ENCODE results near the gene FGFR1OP2. TPM values are rescaled to one million over a fixed set of nuclear protein-coding genes. Genes with fewer than 3 reads are reported as not detected.
"Not testable (repeated sequence)": the region's sequence is repeated elsewhere in the genome, so short reads cannot be mapped to it uniquely, and the experiment has no call there.

Gene FGFR1OP2
- total RNA-seq, 2 donors from 2014 or later, result 24.6 to 31.5 TPM

- no peak for DNase-seq
- ATAC-seq, result no peak
- intact Hi-C loops (cut with DNase I, micrococcal nuclease), result loop anchor here in 1 of 2 donors (5.0 kb wide), 1 partner anchor 73 kb away; the partner anchor contains the start of gene TM7SF3
These were observed 1.0 kb downstream of the FGFR1OP2 start for GRCh38 chr12:26939192-26939832.

- intact Hi-C loops (cut with DNase I, micrococcal nuclease), result loop anchor here in 1 of 2 donors (5.0 kb wide), 1 partner anchor 72 kb away; the partner anchor contains the start of gene TM7SF3
- ATAC-seq (no peak), DNase-seq (no peak)
These were observed 1.7 kb downstream of the FGFR1OP2 start for GRCh38 chr12:26939953-26940352.

GRCh38 chr12:26940516-26941214 lies 2.4 kb downstream of the FGFR1OP2 start:
- no peak for ATAC-seq
- DNase-seq, result no peak
- intact Hi-C loops (cut with DNase I, micrococcal nuclease), result no loop called here

GRCh38 chr12:26941215-26941594 lies 2.9 kb downstream of the FGFR1OP2 start:
- no peak for ATAC-seq
- intact Hi-C loops (cut with DNase I, micrococcal nuclease), result no loop called here
- DNase-seq, result no peak

GRCh38 chr12:26948309-26948708 lies 10.0 kb downstream of the FGFR1OP2 start:
- no peak for ATAC-seq

GRCh38 chr12:26953447-26953846 lies 15.2 kb downstream of the FGFR1OP2 start:
- ATAC-seq (no peak), DNase-seq (no peak)
- intact Hi-C loops (cut with DNase I, micrococcal nuclease), result no loop called here

More at GRCh38 chr12:26948309-26948708, 10.0 kb downstream of the FGFR1OP2 start:
- intact Hi-C loops (cut with DNase I, micrococcal nuclease), result no loop called here
- DNase-seq, result no peak

- intact Hi-C loops (cut with DNase I, micrococcal nuclease), result no loop called here
These were observed 15.8 kb downstream of the FGFR1OP2 start for GRCh38 chr12:26954027-26954426.

GRCh38 chr12:26961391-26961790 lies 23.1 kb downstream of the FGFR1OP2 start:
- ATAC-seq; DNase-seq; intact Hi-C loops (cut with DNase I, micrococcal nuclease): not testable (repeated sequence)

More at GRCh38 chr12:26954027-26954426, 15.8 kb downstream of the FGFR1OP2 start:
- no peak for DNase-seq
- no peak for ATAC-seq

- DNase-seq (no peak), ATAC-seq (no peak)
- intact Hi-C loops (cut with DNase I, micrococcal nuclease), result no loop called here
These were observed 23.5 kb downstream of the FGFR1OP2 start for GRCh38 chr12:26961803-26962202.

- DNase-seq, result no peak
- no peak for ATAC-seq
- intact Hi-C loops (cut with DNase I, micrococcal nuclease), result no loop called here
These were observed 25.1 kb downstream of the FGFR1OP2 start for GRCh38 chr12:26963413-26963812.

GRCh38 chr12:26966842-26967241 lies 28.6 kb downstream of the FGFR1OP2 start:
- no peak for ATAC-seq
- no peak for DNase-seq
- intact Hi-C loops (cut with DNase I, micrococcal nuclease), result no loop called here

GRCh38 chr12:26970136-26970535 lies 31.9 kb downstream of the FGFR1OP2 start:
- ATAC-seq (no peak), DNase-seq (no peak)
- intact Hi-C loops (cut with DNase I, micrococcal nuclease), result no loop called here

GRCh38 chr12:26971963-26972362 lies 33.7 kb downstream of the FGFR1OP2 start:
- intact Hi-C loops (cut with DNase I, micrococcal nuclease), result no loop called here
- ATAC-seq (no peak), DNase-seq (no peak)

- no peak for DNase-seq
- intact Hi-C loops (cut with DNase I, micrococcal nuclease), result no loop called here
- no peak for ATAC-seq
These were observed 38.4 kb downstream of the FGFR1OP2 start for GRCh38 chr12:26976687-26977086.

- intact Hi-C loops (cut with DNase I, micrococcal nuclease), result no loop called here
- DNase-seq (no peak), ATAC-seq (no peak)
These were observed 40.5 kb downstream of the FGFR1OP2 start for GRCh38 chr12:26978801-26979200.

- DNase-seq (no peak), ATAC-seq (no peak)
- intact Hi-C loops (cut with DNase I, micrococcal nuclease), result no loop called here
These were observed 41.5 kb downstream of the FGFR1OP2 start for GRCh38 chr12:26979733-26980132.

GRCh38 chr12:26982866-26983265 lies 44.6 kb downstream of the FGFR1OP2 start:
- no peak for DNase-seq
- intact Hi-C loops (cut with DNase I, micrococcal nuclease), result no loop called here
- no peak for ATAC-seq

- DNase-seq (no peak), ATAC-seq (no peak)
- intact Hi-C loops (cut with DNase I, micrococcal nuclease), result no loop called here
These were observed 49.6 kb downstream of the FGFR1OP2 start for GRCh38 chr12:26987634-26988424.

- intact Hi-C loops (cut with DNase I, micrococcal nuclease), result no loop called here
- DNase-seq (no peak), ATAC-seq (no peak)
These were observed 50.4 kb downstream of the FGFR1OP2 start for GRCh38 chr12:26988703-26989102.

- no peak for ATAC-seq
- no peak for DNase-seq
- intact Hi-C loops (cut with DNase I, micrococcal nuclease), result no loop called here
These were observed 51.6 kb downstream of the FGFR1OP2 start for GRCh38 chr12:26989873-26990272.
